Neural cell (in vitro differentiated cells): ENCODE measurements around the gene TOGARAM2. TPM values are rescaled to one million over a fixed set of nuclear protein-coding genes. Genes with fewer than 3 reads are reported as not detected.

ENCODE experiments used
- H2AFZ ChIP-seq: fragments of 200-600, 300-800 bp; sonication (generic), shearing (Covaris generic); 2 replicates; pipeline ENCODE4 v1.6.0; 2014; ENCODE audit warnings: low read depth, mild to moderate bottlenecking, antibody characterized with exemption, low read length, moderate library complexity
- H3F3A ChIP-seq: fragments of 200-600 bp; shearing (Covaris generic); 2 replicates; pipeline ENCODE4 v1.6.1; 2016; ENCODE audit warnings: mild to moderate bottlenecking, moderate library complexity, mixed read lengths, antibody characterized with exemption, low read length; ENCODE audit not compliant: insufficient read depth, poor library complexity, severe bottlenecking
- H3K27ac ChIP-seq: fragments of 200-600, 300-800 bp; sonication (generic), shearing (Covaris generic); 2 replicates; pipeline ENCODE4 v1.5.1; 2014; ENCODE audit warnings: mild to moderate bottlenecking, low read length, moderate library complexity
- H3K27me3 ChIP-seq: fragments of 300-800, 200-600 bp; sonication (generic), shearing (Covaris generic); 2 replicates; pipeline ENCODE4 v1.6.0; 2014; ENCODE audit warnings: mild to moderate bottlenecking, low read depth, low read length, moderate library complexity; ENCODE audit not compliant: insufficient read depth
- H3K36me3 ChIP-seq: fragments of 300-800, 200-600 bp; sonication (generic), shearing (Covaris generic); 2 replicates; pipeline ENCODE4 v1.5.1; 2014; ENCODE audit warnings: mild to moderate bottlenecking, antibody characterized with exemption, low read length, moderate library complexity; ENCODE audit not compliant: insufficient read depth
- H3K4me2 ChIP-seq: fragments of 300-800, 200-600 bp; sonication (generic), shearing (Covaris generic); 2 replicates; pipeline ENCODE4 v1.6.0; 2014; ENCODE audit warnings: mild to moderate bottlenecking, low read length
- H3K4me3 ChIP-seq: fragments of 300-800, 200-600 bp; sonication (generic), shearing (Covaris generic); 2 replicates; pipeline ENCODE4 v1.5.1; 2014; ENCODE audit warnings: mild to moderate bottlenecking, low read length, moderate library complexity
- H3K79me2 ChIP-seq: fragments of 200-600 bp; shearing (Covaris generic); replicated peaks from 2 replicates; pipeline ENCODE4 v1.6.0; 2014; ENCODE audit warnings: mild to moderate bottlenecking, low read length, moderate library complexity; ENCODE audit not compliant: insufficient read depth
- H3K9ac ChIP-seq: fragments of 300-800, 200-600 bp; sonication (generic), shearing (Covaris generic); 2 replicates; pipeline ENCODE4 v1.6.1; 2016; ENCODE audit warnings: mild to moderate bottlenecking, low read length, mixed read lengths
- H3K9me2 ChIP-seq: fragments of 200-600 bp; shearing (Covaris generic); 2 replicates; pipeline ENCODE4 v1.6.1; 2016; ENCODE audit warnings: mild to moderate bottlenecking, low read length, mixed read lengths; ENCODE audit not compliant: insufficient read depth
- H3K9me3 ChIP-seq: fragments of 200-600, 300-800 bp; sonication (generic), shearing (Covaris generic); 2 replicates; pipeline ENCODE4 v1.6.1; 2016; ENCODE audit warnings: mild to moderate bottlenecking, mixed run types, low read length, moderate library complexity, mixed read lengths
- H4K20me1 ChIP-seq: fragments of 200-600 bp; shearing (Covaris generic); 2 replicates; pipeline ENCODE4 v1.6.1; 2016; ENCODE audit warnings: mild to moderate bottlenecking, mixed run types; ENCODE audit not compliant: insufficient read depth
- EP300 ChIP-seq: fragments of 450-650 bp; conservative IDR thresholded peaks from 2 replicates; pipeline ENCODE4 v1.6.1; 2014; ENCODE audit warnings: antibody characterized with exemption, mild to moderate bottlenecking, moderate library complexity; ENCODE audit not compliant: poor library complexity, severe bottlenecking
- EZH2 ChIP-seq: fragments of 200-600, 300-800 bp; shearing (Covaris generic), sonication (generic); IDR thresholded peaks from 2 replicates; pipeline ENCODE4 v1.6.1; 2014; ENCODE audit warnings: antibody characterized with exemption, low read length, borderline replicate concordance, mild to moderate bottlenecking; ENCODE audit not compliant: insufficient read depth, poor library complexity, severe bottlenecking
- MXI1 ChIP-seq: fragments of 450-650 bp; conservative IDR thresholded peaks from 2 replicates; pipeline ENCODE4 v1.6.1; 2014; ENCODE audit warnings: antibody characterized with exemption, mild to moderate bottlenecking; ENCODE audit not compliant: poor library complexity, severe bottlenecking
- POLR2AphosphoS5 ChIP-seq: IDR thresholded peaks from 2 replicates; pipeline ENCODE4 v1.6.1; 2012
- RAD21 ChIP-seq: fragments of 450-650 bp; conservative IDR thresholded peaks from 2 replicates; pipeline ENCODE4 v1.6.1; 2014; ENCODE audit warnings: antibody characterized with exemption, mild to moderate bottlenecking, moderate library complexity
- SMC3 ChIP-seq: fragments of 450-650 bp; conservative IDR thresholded peaks from 2 replicates; pipeline ENCODE4 v1.6.1; 2014; ENCODE audit warnings: antibody characterized with exemption, mild to moderate bottlenecking, moderate library complexity; ENCODE audit not compliant: poor library complexity
- TAF1 ChIP-seq: IDR thresholded peaks from 2 replicates; pipeline ENCODE4 v1.6.1; 2012; ENCODE audit warnings: low read depth
- polyA plus RNA-seq: library from polyadenylated mRNA; depleted of rRNA; stranded (reverse); fragments of >200 nt; gene quantifications from 2 replicates; pipeline ENCODE4 v1.2.3, GENCODE V29; 2014
- TF ChIP-seq, protein P1 (sequence below): IDR thresholded peaks from 2 replicates; pipeline ENCODE4 v1.6.1; 2012; ENCODE audit warnings: borderline replicate concordance
- TF ChIP-seq, protein P2 (sequence below): fragments of 450-650 bp; IDR thresholded peaks from 2 replicates; pipeline ENCODE4 v1.5.1; 2014; ENCODE audit warnings: antibody characterized with exemption, mild to moderate bottlenecking, moderate library complexity; ENCODE audit not compliant: poor library complexity, severe bottlenecking

Gene TOGARAM2
- polyA plus RNA-seq, 1 donor from 2014 or later, result 0.10 TPM

DNA sequence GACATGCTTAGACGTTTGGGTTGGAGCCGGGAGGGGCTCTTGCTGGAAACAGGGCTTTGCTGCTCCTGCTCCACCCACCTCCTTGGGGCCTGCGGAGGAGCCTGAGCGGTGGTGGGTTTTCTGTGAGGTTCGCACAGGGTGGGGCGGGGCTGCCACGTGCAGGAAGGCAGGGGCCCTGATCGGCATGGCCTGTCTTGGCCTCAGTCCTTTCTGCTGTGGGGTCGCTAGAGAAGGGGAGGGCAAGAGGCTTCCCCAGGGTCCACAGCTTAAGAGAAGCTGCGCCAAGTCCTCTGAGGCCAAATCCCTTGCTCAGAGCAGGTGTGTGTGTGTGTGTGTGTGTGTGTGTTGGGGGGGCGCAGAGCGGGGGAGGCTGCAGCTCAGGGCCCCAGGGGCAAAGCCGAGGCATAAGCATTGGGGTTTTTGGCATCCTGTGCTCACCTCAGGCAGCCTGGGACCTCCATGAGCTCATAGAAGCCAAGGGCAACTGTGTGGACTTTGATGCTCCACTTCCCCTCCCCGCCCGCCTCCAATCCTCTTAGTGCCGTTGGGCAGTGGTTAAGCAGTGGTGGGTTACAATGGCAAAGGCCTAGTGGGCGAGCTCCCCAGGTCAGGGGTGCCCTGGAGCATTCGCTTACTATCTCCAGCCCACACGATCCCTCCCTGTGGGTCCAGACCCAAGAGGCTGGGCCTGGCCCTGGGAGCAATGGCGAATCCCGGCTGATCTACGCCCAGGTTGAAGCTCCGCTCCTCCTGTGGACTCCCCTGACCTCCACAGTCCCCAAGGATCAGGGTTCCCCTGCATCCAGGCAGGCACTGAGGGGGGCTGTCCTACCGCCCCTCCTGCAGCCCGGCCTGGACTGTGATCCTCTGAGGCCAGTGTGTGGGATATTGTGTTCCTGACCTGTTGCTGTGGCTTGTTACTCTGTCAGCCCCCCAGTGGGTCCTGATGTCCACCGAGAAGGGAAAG is 28.9 kb downstream of the TOGARAM2 start:
- no peak overlapping the region for H3K9ac ChIP-seq
- H4K20me1 ChIP-seq, result no peaks in the 10 kb centered on the region
- no peak overlapping the region for H3K4me3 ChIP-seq
- H3K36me3 ChIP-seq, result no peaks in the 10 kb centered on the region
- no peaks in the 10 kb centered on the region for H3K79me2 ChIP-seq
- H3K27me3 ChIP-seq, result no peaks in the 10 kb centered on the region
- no peaks in the 10 kb centered on the region for H3K9me2 ChIP-seq
- H3F3A ChIP-seq, result no peaks in the 10 kb centered on the region
- TF ChIP-seq, protein P1, sequence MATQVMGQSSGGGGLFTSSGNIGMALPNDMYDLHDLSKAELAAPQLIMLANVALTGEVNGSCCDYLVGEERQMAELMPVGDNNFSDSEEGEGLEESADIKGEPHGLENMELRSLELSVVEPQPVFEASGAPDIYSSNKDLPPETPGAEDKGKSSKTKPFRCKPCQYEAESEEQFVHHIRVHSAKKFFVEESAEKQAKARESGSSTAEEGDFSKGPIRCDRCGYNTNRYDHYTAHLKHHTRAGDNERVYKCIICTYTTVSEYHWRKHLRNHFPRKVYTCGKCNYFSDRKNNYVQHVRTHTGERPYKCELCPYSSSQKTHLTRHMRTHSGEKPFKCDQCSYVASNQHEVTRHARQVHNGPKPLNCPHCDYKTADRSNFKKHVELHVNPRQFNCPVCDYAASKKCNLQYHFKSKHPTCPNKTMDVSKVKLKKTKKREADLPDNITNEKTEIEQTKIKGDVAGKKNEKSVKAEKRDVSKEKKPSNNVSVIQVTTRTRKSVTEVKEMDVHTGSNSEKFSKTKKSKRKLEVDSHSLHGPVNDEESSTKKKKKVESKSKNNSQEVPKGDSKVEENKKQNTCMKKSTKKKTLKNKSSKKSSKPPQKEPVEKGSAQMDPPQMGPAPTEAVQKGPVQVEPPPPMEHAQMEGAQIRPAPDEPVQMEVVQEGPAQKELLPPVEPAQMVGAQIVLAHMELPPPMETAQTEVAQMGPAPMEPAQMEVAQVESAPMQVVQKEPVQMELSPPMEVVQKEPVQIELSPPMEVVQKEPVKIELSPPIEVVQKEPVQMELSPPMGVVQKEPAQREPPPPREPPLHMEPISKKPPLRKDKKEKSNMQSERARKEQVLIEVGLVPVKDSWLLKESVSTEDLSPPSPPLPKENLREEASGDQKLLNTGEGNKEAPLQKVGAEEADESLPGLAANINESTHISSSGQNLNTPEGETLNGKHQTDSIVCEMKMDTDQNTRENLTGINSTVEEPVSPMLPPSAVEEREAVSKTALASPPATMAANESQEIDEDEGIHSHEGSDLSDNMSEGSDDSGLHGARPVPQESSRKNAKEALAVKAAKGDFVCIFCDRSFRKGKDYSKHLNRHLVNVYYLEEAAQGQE, result no peak
- TF ChIP-seq SMC3 (no peak), RAD21 (no peak), TAF1 (no peak), EP300 (no peak), POLR2AphosphoS5 (no peak), EZH2 (no peak), MXI1 (no peak)
- TF ChIP-seq, protein P2, sequence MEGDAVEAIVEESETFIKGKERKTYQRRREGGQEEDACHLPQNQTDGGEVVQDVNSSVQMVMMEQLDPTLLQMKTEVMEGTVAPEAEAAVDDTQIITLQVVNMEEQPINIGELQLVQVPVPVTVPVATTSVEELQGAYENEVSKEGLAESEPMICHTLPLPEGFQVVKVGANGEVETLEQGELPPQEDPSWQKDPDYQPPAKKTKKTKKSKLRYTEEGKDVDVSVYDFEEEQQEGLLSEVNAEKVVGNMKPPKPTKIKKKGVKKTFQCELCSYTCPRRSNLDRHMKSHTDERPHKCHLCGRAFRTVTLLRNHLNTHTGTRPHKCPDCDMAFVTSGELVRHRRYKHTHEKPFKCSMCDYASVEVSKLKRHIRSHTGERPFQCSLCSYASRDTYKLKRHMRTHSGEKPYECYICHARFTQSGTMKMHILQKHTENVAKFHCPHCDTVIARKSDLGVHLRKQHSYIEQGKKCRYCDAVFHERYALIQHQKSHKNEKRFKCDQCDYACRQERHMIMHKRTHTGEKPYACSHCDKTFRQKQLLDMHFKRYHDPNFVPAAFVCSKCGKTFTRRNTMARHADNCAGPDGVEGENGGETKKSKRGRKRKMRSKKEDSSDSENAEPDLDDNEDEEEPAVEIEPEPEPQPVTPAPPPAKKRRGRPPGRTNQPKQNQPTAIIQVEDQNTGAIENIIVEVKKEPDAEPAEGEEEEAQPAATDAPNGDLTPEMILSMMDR, result no peak
- H3K27ac ChIP-seq, result no peak overlapping the region
- H3K9me3 ChIP-seq, result no peaks in the 10 kb centered on the region
- H2AFZ ChIP-seq, result no peak overlapping the region
- H3K4me2 ChIP-seq, result no peak overlapping the region

DNA sequence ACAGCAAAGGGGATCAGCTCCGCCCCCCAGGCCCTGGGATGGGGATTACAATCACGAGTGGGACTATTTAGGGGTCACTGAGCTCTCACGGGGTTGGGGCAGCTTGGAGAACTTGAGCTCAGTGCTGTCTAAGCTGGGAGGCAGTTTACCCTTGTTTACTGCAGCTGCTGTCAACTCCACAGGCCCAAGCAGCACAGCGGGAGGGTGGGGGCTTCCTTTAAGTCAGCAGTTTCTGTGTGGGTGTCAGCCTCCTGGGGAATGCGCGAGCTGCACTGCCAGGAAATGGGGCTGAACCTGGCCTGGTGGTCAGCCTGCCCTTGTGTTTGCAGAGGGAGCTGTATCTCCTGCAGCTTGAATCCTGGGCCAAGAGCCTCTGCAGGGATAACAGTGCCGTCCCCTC is 29.8 kb downstream of the TOGARAM2 start:
- no peaks in the 10 kb centered on the region for H3K9me3 ChIP-seq
- H3K36me3 ChIP-seq, result no peaks in the 10 kb centered on the region
- H4K20me1 ChIP-seq, result no peaks in the 10 kb centered on the region
- H3K4me3 ChIP-seq, result no peak overlapping the region
- no peak overlapping the region for H3K27ac ChIP-seq
- H3K79me2 ChIP-seq, result no peaks in the 10 kb centered on the region
- H3K27me3 ChIP-seq, result no peaks in the 10 kb centered on the region
- H3K4me2 ChIP-seq, result no peak overlapping the region
- no peak overlapping the region for H2AFZ ChIP-seq
- TF ChIP-seq, protein P1, result no peak
- TF ChIP-seq POLR2AphosphoS5 (no peak), RAD21 (no peak), MXI1 (no peak), TAF1 (no peak), EZH2 (no peak), SMC3 (no peak)
- no peaks in the 10 kb centered on the region for H3F3A ChIP-seq
- H3K9me2 ChIP-seq, result no peaks in the 10 kb centered on the region
- H3K9ac ChIP-seq, result no peak overlapping the region
